HepG2 (cell line): ENCODE data around the gene NFIC. TPM values are rescaled to one million over a fixed set of nuclear protein-coding genes. Genes with fewer than 3 reads are reported as not detected.

ENCODE experiments used
- HDAC1 ChIP-seq: sonication (generic); formaldehyde crosslinking; IDR thresholded peaks from 2 replicates; pipeline ENCODE4 v1.5.1; 2020; ENCODE audit warnings: mild to moderate bottlenecking, missing genetic modification reagents
- HDAC6 ChIP-seq: fragments of 200-600 bp; sonication (generic); IDR thresholded peaks from 2 replicates; pipeline ENCODE4 v1.7.0; 2017; ENCODE audit warnings: mild to moderate bottlenecking, antibody characterized with exemption, low read length, low read depth
- HOXA9 ChIP-seq: sonication (generic); formaldehyde crosslinking; IDR thresholded peaks from 2 replicates; pipeline ENCODE4 v1.8.1; 2022; ENCODE audit warnings: missing genetic modification reagents, mild to moderate bottlenecking, moderate library complexity, borderline replicate concordance
- KLF12 ChIP-seq: sonication (generic); formaldehyde crosslinking; IDR thresholded peaks from 2 replicates; pipeline ENCODE4 v1.4.0; 2020; ENCODE audit warnings: missing genetic modification reagents, borderline replicate concordance
- NFIC ChIP-seq: IDR thresholded peaks from 2 replicates; pipeline ENCODE4 v1.6.1; 2012; ENCODE audit warnings: mild to moderate bottlenecking, low read length, inconsistent platforms
- RXRA ChIP-seq: sonication (generic); formaldehyde crosslinking; IDR thresholded peaks from 2 replicates; pipeline ENCODE4 v1.5.1; 2020; ENCODE audit warnings: missing genetic modification reagents
- XRCC5 ChIP-seq: fragments of 200-400 bp; formaldehyde crosslinking; optimal IDR thresholded peaks from 2 replicates; pipeline ENCODE3; 2017; ENCODE audit warnings: mild to moderate bottlenecking, low read length
- ZBTB3 ChIP-seq: sonication (generic); formaldehyde crosslinking; IDR thresholded peaks from 2 replicates; pipeline ENCODE4 v1.4.0; 2020; ENCODE audit warnings: low read depth, mild to moderate bottlenecking, moderate library complexity, missing genetic modification reagents, borderline replicate concordance
- ZNF230 ChIP-seq: sonication (generic); formaldehyde crosslinking; IDR thresholded peaks from 2 replicates; pipeline ENCODE4 v1.4.0; 2020; ENCODE audit warnings: mild to moderate bottlenecking, missing genetic modification reagents
- ZNF256 ChIP-seq: sonication (generic); formaldehyde crosslinking; conservative IDR thresholded peaks from 2 replicates; pipeline ENCODE4 v1.4.0; 2020; ENCODE audit warnings: missing genetic modification reagents
- ZNF260 ChIP-seq: sonication (generic); formaldehyde crosslinking; IDR thresholded peaks from 2 replicates; pipeline ENCODE4 v1.4.0; 2020; ENCODE audit warnings: missing genetic modification reagents, low read depth, mild to moderate bottlenecking, borderline replicate concordance
- ZNF3 ChIP-seq: IDR thresholded peaks from 2 replicates; pipeline ENCODE4 v1.7.0; 2017; ENCODE audit warnings: inconsistent platforms
- ZNF441 ChIP-seq: sonication (generic); formaldehyde crosslinking; IDR thresholded peaks from 2 replicates; pipeline ENCODE4 v1.7.0; 2021; ENCODE audit warnings: missing genetic modification reagents, borderline replicate concordance
- ZNF790 ChIP-seq: sonication (generic); formaldehyde crosslinking; IDR thresholded peaks from 2 replicates; pipeline ENCODE4 v1.8.0; 2022; ENCODE audit warnings: missing genetic modification reagents, mild to moderate bottlenecking, borderline replicate concordance
- polyA plus RNA-seq, 8 experiments: library from polyadenylated mRNA; depleted of rRNA in 3 of 8; stranded (reverse) in 7 of 8; unstranded in 1 of 8; fragments of >200 nt; fragmentation: Illumina TruSeq in 4 of 8; extraction: Trizol in 4 of 8; gene quantifications; 2 replicates each; pipeline versions ENCODE4 v1.2.1 to v1.2.3, GENCODE V29; 2011 to 2016; ENCODE audit warnings: low read depth in 4 of 8, missing spikeins in 1 of 8, mixed read lengths in 1 of 8; ENCODE audit not compliant: insufficient read depth in 1 of 8
- total RNA-seq, 5 experiments: library from RNA; depleted of rRNA; stranded (reverse); fragments of >200 nt; fragmentation: Illumina TruSeq; extraction: Trizol; gene quantifications; 2 replicates each; pipeline ENCODE4 v1.2.3, GENCODE V29; 2016; ENCODE audit warnings: low read depth in 1 of 5
- TF ChIP-seq, protein P1 (sequence below): sonication (generic); formaldehyde crosslinking; IDR thresholded peaks from one replicate; pipeline ENCODE4 v1.5.1; 2020; ENCODE audit warnings: mild to moderate bottlenecking, missing genetic modification reagents; ENCODE audit errors: not compliant biosample characterization
- TF ChIP-seq, protein P2 (sequence below): sonication (generic); formaldehyde crosslinking; IDR thresholded peaks from 2 replicates; pipeline ENCODE4 v1.4.0; 2020; ENCODE audit warnings: missing genetic modification reagents, borderline replicate concordance

NFIC gene
- total and polyA plus RNA-seq, 2 of the 13 experiments (the other 11 are each of a cell fraction or from before 2014, with no cell fraction given) = 1.3 to 2.5 TPM

DNA sequence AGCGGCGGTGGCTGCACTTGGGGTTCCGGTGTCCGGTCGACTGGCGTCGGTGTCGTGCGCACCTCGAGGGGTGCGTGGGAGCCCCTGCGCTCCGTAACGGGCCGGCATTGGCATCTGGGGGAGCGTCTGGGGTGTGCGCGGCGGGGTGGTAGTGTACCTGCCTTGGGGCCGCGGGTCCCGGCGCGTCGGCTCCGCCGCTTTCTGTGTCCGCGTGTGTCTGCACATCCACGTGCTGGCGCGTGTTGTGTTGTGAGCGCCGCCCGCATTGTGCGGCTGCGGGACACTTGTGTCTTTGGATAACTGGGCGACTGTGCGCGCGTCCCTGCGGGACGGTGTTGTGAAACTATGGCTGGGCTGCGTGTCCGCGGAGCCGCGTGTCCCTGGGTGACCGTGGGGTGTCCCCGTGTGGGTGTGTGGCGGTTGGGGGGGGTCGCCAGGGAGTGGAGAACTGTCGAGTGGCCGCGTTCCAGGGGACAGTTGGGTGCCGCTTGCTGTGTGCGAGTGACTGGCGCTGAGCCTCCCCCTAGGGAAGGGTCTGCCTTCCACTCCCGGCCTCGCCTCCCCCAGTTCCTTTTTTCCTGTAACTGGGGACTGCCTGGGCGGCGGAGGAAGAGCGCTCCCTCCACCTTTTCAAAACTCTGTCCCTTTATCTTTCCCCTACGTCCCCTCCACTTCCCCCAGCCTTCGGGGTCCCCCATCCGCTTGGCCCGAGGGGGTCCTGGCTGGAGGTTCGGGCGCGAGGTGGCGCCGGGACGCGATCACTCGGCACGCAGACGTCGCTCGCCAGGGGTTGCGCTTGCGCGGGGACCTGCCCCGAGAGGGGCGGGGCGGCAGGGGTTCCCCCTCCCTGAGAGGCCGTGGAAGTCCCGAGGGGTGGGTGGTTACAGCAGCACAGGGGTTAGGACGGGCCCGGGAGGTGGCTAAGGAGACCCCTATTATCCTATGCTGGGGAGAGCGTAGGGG lies 5.7 kb upstream of the NFIC start (continued):
- TF ChIP-seq HDAC6 = no peak
- peak; percentile 58; the same call in 1 of the 2 replicates for TF ChIP-seq HDAC1
- no peak for TF ChIP-seq NFIC
- TF ChIP-seq, protein P1, sequence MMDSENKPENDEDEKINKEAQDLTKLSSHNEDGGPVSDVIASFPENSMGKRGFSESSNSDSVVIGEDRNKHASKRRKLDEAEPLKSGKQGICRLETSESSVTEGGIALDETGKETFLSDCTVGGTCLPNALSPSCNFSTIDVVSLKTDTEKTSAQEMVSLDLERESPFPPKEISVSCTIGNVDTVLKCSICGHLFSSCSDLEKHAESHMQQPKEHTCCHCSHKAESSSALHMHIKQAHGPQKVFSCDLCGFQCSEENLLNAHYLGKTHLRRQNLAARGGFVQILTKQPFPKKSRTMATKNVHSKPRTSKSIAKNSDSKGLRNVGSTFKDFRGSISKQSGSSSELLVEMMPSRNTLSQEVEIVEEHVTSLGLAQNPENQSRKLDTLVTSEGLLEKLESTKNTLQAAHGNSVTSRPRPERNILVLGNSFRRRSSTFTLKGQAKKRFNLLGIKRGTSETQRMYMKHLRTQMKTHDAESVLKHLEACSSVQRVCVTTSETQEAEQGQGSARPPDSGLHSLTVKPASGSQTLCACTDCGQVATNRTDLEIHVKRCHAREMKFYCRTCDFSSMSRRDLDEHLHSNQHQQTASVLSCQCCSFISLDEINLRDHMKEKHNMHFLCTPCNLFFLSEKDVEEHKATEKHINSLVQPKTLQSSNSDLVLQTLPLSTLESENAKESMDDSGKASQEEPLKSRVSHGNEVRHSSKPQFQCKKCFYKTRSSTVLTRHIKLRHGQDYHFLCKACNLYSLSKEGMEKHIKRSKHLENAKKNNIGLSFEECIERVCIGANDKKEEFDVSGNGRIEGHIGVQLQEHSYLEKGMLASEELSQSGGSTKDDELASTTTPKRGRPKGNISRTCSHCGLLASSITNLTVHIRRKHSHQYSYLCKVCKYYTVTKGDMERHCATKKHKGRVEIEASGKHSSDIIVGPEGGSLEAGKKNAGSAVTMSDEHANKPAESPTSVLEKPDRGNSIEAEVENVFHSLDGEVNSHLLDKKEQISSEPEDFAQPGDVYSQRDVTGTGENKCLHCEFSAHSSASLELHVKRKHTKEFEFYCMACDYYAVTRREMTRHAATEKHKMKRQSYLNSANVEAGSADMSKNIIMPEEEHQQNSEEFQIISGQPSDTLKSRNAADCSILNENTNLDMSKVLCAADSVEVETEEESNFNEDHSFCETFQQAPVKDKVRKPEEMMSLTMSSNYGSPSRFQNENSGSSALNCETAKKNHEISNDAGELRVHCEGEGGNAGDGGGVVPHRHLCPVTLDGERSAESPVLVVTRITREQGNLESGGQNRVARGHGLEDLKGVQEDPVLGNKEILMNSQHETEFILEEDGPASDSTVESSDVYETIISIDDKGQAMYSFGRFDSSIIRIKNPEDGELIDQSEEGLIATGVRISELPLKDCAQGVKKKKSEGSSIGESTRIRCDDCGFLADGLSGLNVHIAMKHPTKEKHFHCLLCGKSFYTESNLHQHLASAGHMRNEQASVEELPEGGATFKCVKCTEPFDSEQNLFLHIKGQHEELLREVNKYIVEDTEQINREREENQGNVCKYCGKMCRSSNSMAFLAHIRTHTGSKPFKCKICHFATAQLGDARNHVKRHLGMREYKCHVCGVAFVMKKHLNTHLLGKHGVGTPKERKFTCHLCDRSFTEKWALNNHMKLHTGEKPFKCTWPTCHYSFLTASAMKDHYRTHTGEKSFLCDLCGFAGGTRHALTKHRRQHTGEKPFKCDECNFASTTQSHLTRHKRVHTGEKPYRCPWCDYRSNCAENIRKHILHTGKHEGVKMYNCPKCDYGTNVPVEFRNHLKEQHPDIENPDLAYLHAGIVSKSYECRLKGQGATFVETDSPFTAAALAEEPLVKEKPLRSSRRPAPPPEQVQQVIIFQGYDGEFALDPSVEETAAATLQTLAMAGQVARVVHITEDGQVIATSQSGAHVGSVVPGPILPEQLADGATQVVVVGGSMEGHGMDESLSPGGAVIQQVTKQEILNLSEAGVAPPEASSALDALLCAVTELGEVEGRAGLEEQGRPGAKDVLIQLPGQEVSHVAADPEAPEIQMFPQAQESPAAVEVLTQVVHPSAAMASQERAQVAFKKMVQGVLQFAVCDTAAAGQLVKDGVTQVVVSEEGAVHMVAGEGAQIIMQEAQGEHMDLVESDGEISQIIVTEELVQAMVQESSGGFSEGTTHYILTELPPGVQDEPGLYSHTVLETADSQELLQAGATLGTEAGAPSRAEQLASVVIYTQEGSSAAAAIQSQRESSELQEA = peak; percentile 74
- TF ChIP-seq ZNF3 (CRISPR knock-in tag) = no peak
- no peak for TF ChIP-seq HOXA9 (CRISPR knock-in tag)
- TF ChIP-seq ZBTB3 (CRISPR knock-in tag) = no peak
- no peak for TF ChIP-seq ZNF441
- TF ChIP-seq ZNF260 (CRISPR knock-in tag) = no peak
- TF ChIP-seq ZNF230 (CRISPR knock-in tag) = 0 out of 2 replicates have a peak, but pooled peaks have one; percentile 57
- TF ChIP-seq KLF12 (CRISPR knock-in tag) = no peak
- peak; percentile 52; the same call in 1 of the 2 replicates for TF ChIP-seq RXRA
- no peak for TF ChIP-seq ZNF790 (CRISPR knock-in tag)
- no peak for TF ChIP-seq XRCC5
- TF ChIP-seq, protein P2, sequence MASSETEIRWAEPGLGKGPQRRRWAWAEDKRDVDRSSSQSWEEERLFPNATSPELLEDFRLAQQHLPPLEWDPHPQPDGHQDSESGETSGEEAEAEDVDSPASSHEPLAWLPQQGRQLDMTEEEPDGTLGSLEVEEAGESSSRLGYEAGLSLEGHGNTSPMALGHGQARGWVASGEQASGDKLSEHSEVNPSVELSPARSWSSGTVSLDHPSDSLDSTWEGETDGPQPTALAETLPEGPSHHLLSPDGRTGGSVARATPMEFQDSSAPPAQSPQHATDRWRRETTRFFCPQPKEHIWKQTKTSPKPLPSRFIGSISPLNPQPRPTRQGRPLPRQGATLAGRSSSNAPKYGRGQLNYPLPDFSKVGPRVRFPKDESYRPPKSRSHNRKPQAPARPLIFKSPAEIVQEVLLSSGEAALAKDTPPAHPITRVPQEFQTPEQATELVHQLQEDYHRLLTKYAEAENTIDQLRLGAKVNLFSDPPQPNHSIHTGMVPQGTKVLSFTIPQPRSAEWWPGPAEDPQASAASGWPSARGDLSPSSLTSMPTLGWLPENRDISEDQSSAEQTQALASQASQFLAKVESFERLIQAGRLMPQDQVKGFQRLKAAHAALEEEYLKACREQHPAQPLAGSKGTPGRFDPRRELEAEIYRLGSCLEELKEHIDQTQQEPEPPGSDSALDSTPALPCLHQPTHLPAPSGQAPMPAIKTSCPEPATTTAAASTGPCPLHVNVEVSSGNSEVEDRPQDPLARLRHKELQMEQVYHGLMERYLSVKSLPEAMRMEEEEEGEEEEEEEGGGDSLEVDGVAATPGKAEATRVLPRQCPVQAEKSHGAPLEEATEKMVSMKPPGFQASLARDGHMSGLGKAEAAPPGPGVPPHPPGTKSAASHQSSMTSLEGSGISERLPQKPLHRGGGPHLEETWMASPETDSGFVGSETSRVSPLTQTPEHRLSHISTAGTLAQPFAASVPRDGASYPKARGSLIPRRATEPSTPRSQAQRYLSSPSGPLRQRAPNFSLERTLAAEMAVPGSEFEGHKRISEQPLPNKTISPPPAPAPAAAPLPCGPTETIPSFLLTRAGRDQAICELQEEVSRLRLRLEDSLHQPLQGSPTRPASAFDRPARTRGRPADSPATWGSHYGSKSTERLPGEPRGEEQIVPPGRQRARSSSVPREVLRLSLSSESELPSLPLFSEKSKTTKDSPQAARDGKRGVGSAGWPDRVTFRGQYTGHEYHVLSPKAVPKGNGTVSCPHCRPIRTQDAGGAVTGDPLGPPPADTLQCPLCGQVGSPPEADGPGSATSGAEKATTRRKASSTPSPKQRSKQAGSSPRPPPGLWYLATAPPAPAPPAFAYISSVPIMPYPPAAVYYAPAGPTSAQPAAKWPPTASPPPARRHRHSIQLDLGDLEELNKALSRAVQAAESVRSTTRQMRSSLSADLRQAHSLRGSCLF (CRISPR knock-in tag) = no peak
- TF ChIP-seq ZNF256 (CRISPR knock-in tag) = no peak
